Nephron (organoid): Measurements from ENCODE around the gene HTR1D.

Experiments
- H3K27ac Mint-ChIP-seq, 3 experiments: 2 replicates each; pipeline ENCODE4 v1.8.0; 2020; ENCODE audit warnings: mixed read lengths in 3 of 3, mild to moderate bottlenecking in 2 of 3, moderate library complexity in 1 of 3
- H3K27me3 Mint-ChIP-seq: 2 replicates; pipeline ENCODE4 v1.8.0; 2021; ENCODE audit warnings: low read depth, mild to moderate bottlenecking, moderate library complexity, mixed read lengths
- H3K36me3 Mint-ChIP-seq: 2 replicates; pipeline ENCODE4 v1.8.0; 2020; ENCODE audit warnings: low read depth, mixed read lengths
- H3K4me1 Mint-ChIP-seq: 2 replicates; pipeline ENCODE4 v1.8.0; 2020; ENCODE audit warnings: mixed read lengths
- H3K4me3 Mint-ChIP-seq, 3 experiments: 2 replicates each; pipeline ENCODE4 v1.8.0; 2020; ENCODE audit warnings: mild to moderate bottlenecking in 3 of 3, mixed read lengths in 3 of 3, moderate library complexity in 2 of 3
- H3K9me3 Mint-ChIP-seq: 2 replicates; pipeline ENCODE4 v1.8.0; 2020; ENCODE audit warnings: mixed read lengths
- CTCF ChIP-seq, 3 experiments: fragments of 200-600 bp; sonication (generic); IDR thresholded peaks; one replicate each; pipeline ENCODE4 v1.5.0; 2021; ENCODE audit warnings: antibody characterized with exemption in 3 of 3; ENCODE audit not compliant: unreplicated experiment in 3 of 3

HTR1D gene

GRCh38 chr1:23177031-23177430 is 40.3 kb downstream of the HTR1D start:
- Mint-ChIP-seq H3K9me3 (no peaks in the 10 kb centered on the region), H3K36me3 (no peaks in the 10 kb centered on the region), H3K27me3 (peaks cover 13% of the 10 kb centered on the region), H3K4me3 (peak overlapping the region; percentile 76 to 85 (median 83)), H3K4me1 (no peaks in the 10 kb centered on the region), H3K27ac (peak overlapping the region; percentile 51 to 82 (median 59))
- TF ChIP-seq CTCF (IDR thresholded peaks at IDR 0.05; ENCODE audit: unreplicated experiment in 3 of 3), result no peak

GRCh38 chr1:23174426-23175110 is 42.7 kb downstream of the HTR1D start:
- H3K27me3 Mint-ChIP-seq, result peaks cover 10% of the 10 kb centered on the region
- H3K36me3 Mint-ChIP-seq, result no peaks in the 10 kb centered on the region
- H3K4me3 Mint-ChIP-seq, result no peak overlapping the region
- peaks cover 6% of the 10 kb centered on the region for H3K4me1 Mint-ChIP-seq
- no peak overlapping the region for H3K27ac Mint-ChIP-seq
- TF ChIP-seq CTCF (IDR thresholded peaks at IDR 0.05; ENCODE audit: unreplicated experiment in 3 of 3), result no peak
- no peaks in the 10 kb centered on the region for H3K9me3 Mint-ChIP-seq

GRCh38 chr1:23171181-23171755 is 46.0 kb downstream of the HTR1D start:
- Mint-ChIP-seq H3K27me3 (no peaks in the 10 kb centered on the region), H3K4me1 (peaks cover 20% of the 10 kb centered on the region), H3K9me3 (no peaks in the 10 kb centered on the region), H3K27ac (no peak overlapping the region), H3K36me3 (no peaks in the 10 kb centered on the region), H3K4me3 (peak overlapping the region in 2 of 3 experiments; percentile 48 to 63)
- TF ChIP-seq CTCF (IDR thresholded peaks at IDR 0.05; ENCODE audit: unreplicated experiment in 3 of 3), result no peak

- Mint-ChIP-seq H3K27me3 (no peaks in the 10 kb centered on the region), H3K4me1 (peaks cover 30% of the 10 kb centered on the region), H3K9me3 (no peaks in the 10 kb centered on the region), H3K36me3 (no peaks in the 10 kb centered on the region), H3K4me3 (peak overlapping the region; percentile 100), H3K27ac (peak overlapping the region; percentile 84 to 94 (median 89))
- TF ChIP-seq CTCF (IDR thresholded peaks at IDR 0.05; ENCODE audit: unreplicated experiment in 3 of 3), result no peak
Measured at GRCh38 chr1:23169727-23170335, 47.5 kb downstream of the HTR1D start.

GRCh38 chr1:23169195-23169575 is 48.1 kb downstream of the HTR1D start:
- H3K4me3 Mint-ChIP-seq, result peak overlapping the region; percentile 100
- no peak for TF ChIP-seq CTCF (IDR thresholded peaks at IDR 0.05; ENCODE audit: unreplicated experiment in 3 of 3)
- no peaks in the 10 kb centered on the region for H3K27me3 Mint-ChIP-seq
- no peaks in the 10 kb centered on the region for H3K9me3 Mint-ChIP-seq
- peaks cover 32% of the 10 kb centered on the region for H3K4me1 Mint-ChIP-seq
- peak overlapping the region; percentile 84 to 99 (median 94) for H3K27ac Mint-ChIP-seq
- H3K36me3 Mint-ChIP-seq, result no peaks in the 10 kb centered on the region
